Central memory CD4-positive, alpha-beta T cell (primary cell): ENCODE measurements around the gene NR6A1.

Experiments used
- DNase-seq: peaks from one replicate; pipeline ENCODE4 v3.0.0; 2022

The NR6A1 gene

GRCh38 chr9:124720429-124721108 lies 50.5 kb downstream of the NR6A1 start:
- no peak for DNase-seq

- no peak for DNase-seq
These were observed 52.2 kb downstream of the NR6A1 start for GRCh38 chr9:124718928-124719327.

GRCh38 chr9:124717597-124717996 lies 53.5 kb downstream of the NR6A1 start:
- DNase-seq, result no peak

- DNase-seq, result no peak
These were observed 54.3 kb downstream of the NR6A1 start for GRCh38 chr9:124716808-124717207.

GRCh38 chr9:124710766-124711165 lies 60.3 kb downstream of the NR6A1 start:
- no peak for DNase-seq

GRCh38 chr9:124709292-124709690 lies 61.8 kb downstream of the NR6A1 start:
- DNase-seq, result no peak

- DNase-seq, result no peak
These were observed 62.3 kb downstream of the NR6A1 start for GRCh38 chr9:124708633-124709291.

GRCh38 chr9:124708074-124708473 lies 63.0 kb downstream of the NR6A1 start:
- DNase-seq, result no peak

GRCh38 chr9:124707666-124708065 lies 63.4 kb downstream of the NR6A1 start:
- no peak for DNase-seq

GRCh38 chr9:124706685-124707084 lies 64.4 kb downstream of the NR6A1 start:
- no peak for DNase-seq

- no peak for DNase-seq
These were observed 71.5 kb downstream of the NR6A1 start for GRCh38 chr9:124699575-124699974.

GRCh38 chr9:124698265-124698664 lies 72.8 kb downstream of the NR6A1 start:
- no peak for DNase-seq

- DNase-seq, result no peak
These were observed 73.5 kb downstream of the NR6A1 start for GRCh38 chr9:124697326-124698200.

GRCh38 chr9:124696101-124696500 lies 75.0 kb downstream of the NR6A1 start:
- DNase-seq, result no peak

GRCh38 chr9:124695280-124695890 lies 75.7 kb downstream of the NR6A1 start:
- DNase-seq, result no peak

- DNase-seq, result no peak
These were observed 76.5 kb downstream of the NR6A1 start for GRCh38 chr9:124694414-124695279.

- no peak for DNase-seq
These were observed 77.7 kb downstream of the NR6A1 start for GRCh38 chr9:124693403-124693802.

GRCh38 chr9:124688238-124688904 lies 82.7 kb downstream of the NR6A1 start:
- no peak for DNase-seq

GRCh38 chr9:124686918-124687317 lies 84.2 kb downstream of the NR6A1 start:
- DNase-seq, result no peak

GRCh38 chr9:124685217-124685616 lies 85.9 kb downstream of the NR6A1 start:
- no peak for DNase-seq

- no peak for DNase-seq
These were observed 86.9 kb downstream of the NR6A1 start for GRCh38 chr9:124684169-124684568.

- no peak for DNase-seq
These were observed 88.1 kb downstream of the NR6A1 start for GRCh38 chr9:124683043-124683442.
